OCI-LY3 (cell line): ENCODE measurements around the gene VPS54.

Experiments used
- H2AFZ ChIP-seq: fragments of 200-600, 300-600 bp; shearing (Covaris generic); 2 replicates; pipeline ENCODE4 v1.6.0; 2014; ENCODE audit warnings: antibody characterized with exemption, low read depth, low read length
- H3K27ac ChIP-seq: fragments of 200-600, 300-600 bp; sonication (generic); 2 replicates; pipeline ENCODE4 v1.5.1; 2014; ENCODE audit warnings: mild to moderate bottlenecking, low read length, moderate library complexity, mixed read lengths
- H3K27me3 ChIP-seq: fragments of 200-600, 300-600 bp; sonication (generic); 2 replicates; pipeline ENCODE4 v1.6.1; 2014; ENCODE audit warnings: low read depth, low read length, mixed read lengths
- H3K36me3 ChIP-seq: fragments of 200-600, 300-600 bp; sonication (generic); replicated peaks from 2 replicates; pipeline ENCODE3; 2014; ENCODE audit warnings: low read depth, low read length, mixed read lengths
- H3K4me1 ChIP-seq: fragments of 300-600, 200-600 bp; sonication (generic); 2 replicates; pipeline ENCODE4 v1.6.1; 2014; ENCODE audit warnings: low read length, mixed read lengths
- H3K4me2 ChIP-seq: fragments of 200-600, 300-600 bp; sonication (generic); 2 replicates; pipeline ENCODE4 v1.6.1; 2014; ENCODE audit warnings: low read length, mixed read lengths
- H3K4me3 ChIP-seq: fragments of 300-600, 200-600 bp; sonication (generic); 2 replicates; pipeline ENCODE4 v1.5.1; 2014; ENCODE audit warnings: antibody characterized with exemption, mild to moderate bottlenecking, low read length, moderate library complexity
- H3K79me2 ChIP-seq: fragments of 300-600, 200-600 bp; shearing (Covaris generic); 2 replicates; pipeline ENCODE4 v1.6.1; 2014; ENCODE audit warnings: mild to moderate bottlenecking, low read length, mixed read lengths
- H3K9ac ChIP-seq: fragments of 300-600, 200-600 bp; shearing (Covaris generic); 2 replicates; pipeline ENCODE4 v1.6.0; 2014; ENCODE audit warnings: mild to moderate bottlenecking, low read length, moderate library complexity
- H3K9me3 ChIP-seq: fragments of 200-600, 300-600 bp; shearing (Covaris generic); 2 replicates; pipeline ENCODE4 v1.6.1; 2014; ENCODE audit warnings: low read length, mixed read lengths; ENCODE audit not compliant: insufficient read depth
- H4K20me1 ChIP-seq: fragments of 200-600, 300-600 bp; sonication (generic); 2 replicates; pipeline ENCODE4 v1.6.1; 2016; ENCODE audit warnings: low read length, mixed read lengths; ENCODE audit not compliant: insufficient read depth
- EZH2phosphoT487 ChIP-seq: fragments of 200-600 bp; shearing (Covaris generic); IDR thresholded peaks from 2 replicates; pipeline ENCODE4 v1.6.1; 2018; ENCODE audit warnings: antibody characterized with exemption, mixed run types, low read depth
- TF ChIP-seq, protein P1 (sequence below): fragments of 200-600, 300-600 bp; sonication (generic); IDR thresholded peaks from 2 replicates; pipeline ENCODE4 v1.5.1; 2014; ENCODE audit warnings: antibody characterized with exemption, low read length, low read depth

The VPS54 gene

DNA sequence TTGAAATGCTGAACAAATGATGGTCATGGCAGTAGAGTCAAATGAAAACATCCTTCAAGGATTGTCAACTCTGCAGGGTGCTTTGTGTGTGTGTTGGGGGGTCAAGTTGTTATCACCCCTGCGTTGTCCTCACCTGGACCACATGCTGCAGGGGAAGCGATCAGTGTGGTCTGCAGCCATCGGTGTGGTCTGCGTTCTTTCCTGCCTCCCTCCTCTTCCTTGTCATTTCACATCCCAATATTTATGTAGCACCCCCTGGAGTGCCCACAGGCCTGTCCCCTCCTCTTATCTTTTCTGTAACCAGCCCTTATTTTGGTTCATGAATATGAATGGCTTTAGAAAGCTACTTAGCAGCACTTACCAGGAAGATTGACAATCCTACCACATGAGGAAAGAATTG lies 138.6 kb downstream of the VPS54 start:
- Histone ChIP-seq H3K27ac (no peak overlapping the region), H3K4me3 (no peak overlapping the region), H3K36me3 (peaks cover 20% of the 10 kb centered on the region), H3K79me2 (no peaks in the 10 kb centered on the region), H3K27me3 (no peaks in the 10 kb centered on the region), H3K9me3 (no peaks in the 10 kb centered on the region), H3K9ac (no peak overlapping the region), H2AFZ (no peak overlapping the region), H4K20me1 (no peaks in the 10 kb centered on the region), H3K4me2 (no peak overlapping the region), H3K4me1 (no peaks in the 10 kb centered on the region)
- TF ChIP-seq, protein P1, sequence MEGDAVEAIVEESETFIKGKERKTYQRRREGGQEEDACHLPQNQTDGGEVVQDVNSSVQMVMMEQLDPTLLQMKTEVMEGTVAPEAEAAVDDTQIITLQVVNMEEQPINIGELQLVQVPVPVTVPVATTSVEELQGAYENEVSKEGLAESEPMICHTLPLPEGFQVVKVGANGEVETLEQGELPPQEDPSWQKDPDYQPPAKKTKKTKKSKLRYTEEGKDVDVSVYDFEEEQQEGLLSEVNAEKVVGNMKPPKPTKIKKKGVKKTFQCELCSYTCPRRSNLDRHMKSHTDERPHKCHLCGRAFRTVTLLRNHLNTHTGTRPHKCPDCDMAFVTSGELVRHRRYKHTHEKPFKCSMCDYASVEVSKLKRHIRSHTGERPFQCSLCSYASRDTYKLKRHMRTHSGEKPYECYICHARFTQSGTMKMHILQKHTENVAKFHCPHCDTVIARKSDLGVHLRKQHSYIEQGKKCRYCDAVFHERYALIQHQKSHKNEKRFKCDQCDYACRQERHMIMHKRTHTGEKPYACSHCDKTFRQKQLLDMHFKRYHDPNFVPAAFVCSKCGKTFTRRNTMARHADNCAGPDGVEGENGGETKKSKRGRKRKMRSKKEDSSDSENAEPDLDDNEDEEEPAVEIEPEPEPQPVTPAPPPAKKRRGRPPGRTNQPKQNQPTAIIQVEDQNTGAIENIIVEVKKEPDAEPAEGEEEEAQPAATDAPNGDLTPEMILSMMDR = no peak
- no peak for TF ChIP-seq EZH2phosphoT487

DNA sequence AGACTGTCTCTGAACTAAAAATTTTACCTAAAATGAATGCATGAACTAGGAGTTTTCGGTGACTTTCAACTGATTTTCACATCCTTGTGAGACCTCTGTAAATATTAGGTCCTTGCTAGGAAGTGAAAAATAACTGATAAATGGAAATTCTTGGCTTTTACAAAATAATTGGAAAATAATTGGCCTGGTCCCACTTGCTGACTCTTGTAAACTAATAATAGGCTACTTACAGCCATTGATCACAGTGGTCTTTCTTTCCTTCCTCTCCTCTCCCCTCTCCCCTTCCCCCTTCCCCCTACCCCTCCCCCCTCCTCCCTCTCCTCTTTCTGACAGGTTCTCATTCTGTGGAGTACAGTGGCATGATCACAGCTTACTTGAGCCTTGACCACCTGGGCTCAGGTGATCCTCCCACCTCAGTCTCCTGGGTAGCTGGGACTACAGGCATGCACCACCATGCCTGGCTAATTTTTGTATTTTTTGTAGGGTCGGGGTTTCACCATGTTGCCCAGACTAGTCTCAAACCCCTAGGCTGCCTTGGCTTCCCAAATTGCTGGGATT lies 139.3 kb downstream of the VPS54 start:
- Histone ChIP-seq H3K79me2 (no peaks in the 10 kb centered on the region), H3K4me2 (no peak overlapping the region), H3K9me3 (no peaks in the 10 kb centered on the region), H3K4me3 (no peak overlapping the region), H3K27ac (no peak overlapping the region), H3K9ac (no peak overlapping the region), H3K4me1 (no peaks in the 10 kb centered on the region), H4K20me1 (no peaks in the 10 kb centered on the region), H3K27me3 (no peaks in the 10 kb centered on the region), H3K36me3 (peaks cover 17% of the 10 kb centered on the region), H2AFZ (no peak overlapping the region)
- TF ChIP-seq, protein P1 = no peak
- TF ChIP-seq EZH2phosphoT487 = no peak

DNA sequence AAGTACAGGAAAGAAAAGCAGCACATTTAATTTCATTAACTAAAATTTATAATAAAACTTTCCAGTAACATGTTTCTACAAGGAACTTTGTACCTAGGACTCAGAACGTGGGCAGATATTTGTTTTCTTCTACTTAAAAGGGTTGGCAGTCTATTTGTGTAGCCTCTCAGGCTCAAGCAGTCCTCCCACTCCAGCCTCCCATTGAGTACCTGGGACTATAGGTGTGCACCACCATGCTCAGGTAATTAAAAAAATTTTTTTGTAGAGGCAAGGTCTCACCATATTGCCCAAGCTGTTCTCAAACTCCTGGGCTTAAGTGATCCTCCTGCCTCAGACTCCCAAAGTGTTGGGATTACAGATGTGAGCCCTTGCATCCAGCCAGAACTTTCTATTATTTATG lies 140.7 kb downstream of the VPS54 start:
- Histone ChIP-seq H4K20me1 (no peaks in the 10 kb centered on the region), H3K27me3 (no peaks in the 10 kb centered on the region), H2AFZ (no peak overlapping the region), H3K79me2 (no peaks in the 10 kb centered on the region), H3K4me3 (no peak overlapping the region), H3K9ac (no peak overlapping the region), H3K4me1 (no peaks in the 10 kb centered on the region), H3K27ac (no peak overlapping the region), H3K9me3 (no peaks in the 10 kb centered on the region), H3K36me3 (peaks cover 20% of the 10 kb centered on the region), H3K4me2 (no peak overlapping the region)
- TF ChIP-seq, protein P1 = no peak
- TF ChIP-seq EZH2phosphoT487 = no peak

DNA sequence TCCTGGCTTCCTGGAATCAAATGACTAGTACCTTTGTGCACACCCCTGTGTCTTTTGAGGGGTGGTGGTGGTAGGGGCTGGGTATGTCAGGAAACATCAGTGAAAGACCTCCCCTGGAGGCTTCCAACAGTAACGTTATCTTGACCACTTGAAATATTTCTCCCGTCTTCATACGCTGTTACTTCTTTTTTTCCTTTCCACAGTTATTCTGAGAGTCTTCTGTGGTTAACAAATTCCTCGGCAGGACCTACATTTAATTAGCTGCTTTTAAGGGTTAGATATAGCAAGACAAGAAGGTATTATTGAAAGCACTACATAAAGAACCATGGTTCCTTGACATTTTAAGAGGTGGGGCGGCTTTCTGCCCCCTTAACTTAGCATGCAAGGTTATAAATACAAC lies 142.9 kb downstream of the VPS54 start:
- Histone ChIP-seq H3K36me3 (peaks cover 22% of the 10 kb centered on the region), H3K27ac (no peak overlapping the region), H3K27me3 (no peaks in the 10 kb centered on the region), H3K4me3 (no peak overlapping the region), H3K9ac (no peak overlapping the region), H4K20me1 (no peaks in the 10 kb centered on the region), H3K9me3 (no peaks in the 10 kb centered on the region), H3K4me1 (no peaks in the 10 kb centered on the region), H2AFZ (no peak overlapping the region), H3K79me2 (no peaks in the 10 kb centered on the region), H3K4me2 (no peak overlapping the region)
- TF ChIP-seq, protein P1 = no peak
- TF ChIP-seq EZH2phosphoT487 = no peak
